Myometrial cell (primary cell): ENCODE results near the gene LRRC55. TPM values are rescaled to one million over a fixed set of nuclear protein-coding genes. Genes with fewer than 3 reads are reported as not detected.

Experiments
- total RNA-seq: library from RNA; depleted of rRNA; stranded (reverse); fragments of >200 nt; gene quantifications from 2 replicates; pipeline ENCODE4 v1.2.3, GENCODE V29; 2015

The LRRC55 gene, protein sequence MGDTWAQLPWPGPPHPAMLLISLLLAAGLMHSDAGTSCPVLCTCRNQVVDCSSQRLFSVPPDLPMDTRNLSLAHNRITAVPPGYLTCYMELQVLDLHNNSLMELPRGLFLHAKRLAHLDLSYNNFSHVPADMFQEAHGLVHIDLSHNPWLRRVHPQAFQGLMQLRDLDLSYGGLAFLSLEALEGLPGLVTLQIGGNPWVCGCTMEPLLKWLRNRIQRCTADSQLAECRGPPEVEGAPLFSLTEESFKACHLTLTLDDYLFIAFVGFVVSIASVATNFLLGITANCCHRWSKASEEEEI
- not detected in 2 replicates for total RNA-seq

GRCh38 chr11:57181678-57182305 is at the start of gene LRRC55:
Gene LRRC55, plus strand, starts transcription at chr11:57181953. Its CDS starts 70 bp downstream, at chr11:57182023.

GRCh38 chr11:57237204-57237681 is 55.5 kb downstream of the LRRC55 start, which contains the start of gene APLNR:
Gene APLNR, minus strand, starts transcription at chr11:57237250. Its CDS starts 246 bp downstream, at chr11:57237004.

Other genes starting within 250 kb of the LRRC55 start
- not detected in 2 replicates for gene OR5AK2, start 193.0 kb upstream of the LRRC55 start, total RNA-seq
- gene APLNR, start 55.3 kb downstream of the LRRC55 start, total RNA-seq: not detected in 2 replicates
- 72.8 and 73.8 TPM in 2 replicates for gene TNKS1BP1, start 143.0 kb downstream of the LRRC55 start, total RNA-seq
- 103 and 138 TPM in 2 replicates for gene SSRP1, start 153.9 kb downstream of the LRRC55 start, total RNA-seq
- gene P2RX3, start 156.4 kb downstream of the LRRC55 start, total RNA-seq: not detected in 2 replicates
- gene PRG3, start 199.2 kb downstream of the LRRC55 start, total RNA-seq: not detected in 2 replicates
- not detected in 2 replicates for gene PRG2, start 208.7 kb downstream of the LRRC55 start, total RNA-seq
- 83.5 and 190 TPM in 2 replicates for gene SLC43A3, start 245.2 kb downstream of the LRRC55 start, total RNA-seq